M059J (cell line): Measurements from ENCODE around the gene BCAN. TPM values are rescaled to one million over a fixed set of nuclear protein-coding genes. Genes with fewer than 3 reads are reported as not detected.

Experiments
- DNase-seq: peaks from one replicate; pipeline ENCODE4 v3.0.0-alpha.2; 2012; ENCODE audit warnings: low read depth
- total RNA-seq: library from RNA; depleted of rRNA; stranded (reverse); fragments of >200 nt; shearing (Covaris generic); gene quantifications from 2 replicates; pipeline ENCODE4 v1.2.3, GENCODE V29; 2014

BCAN gene
- total RNA-seq, 1 experiment from 2014 or later, result not detected

DNA sequence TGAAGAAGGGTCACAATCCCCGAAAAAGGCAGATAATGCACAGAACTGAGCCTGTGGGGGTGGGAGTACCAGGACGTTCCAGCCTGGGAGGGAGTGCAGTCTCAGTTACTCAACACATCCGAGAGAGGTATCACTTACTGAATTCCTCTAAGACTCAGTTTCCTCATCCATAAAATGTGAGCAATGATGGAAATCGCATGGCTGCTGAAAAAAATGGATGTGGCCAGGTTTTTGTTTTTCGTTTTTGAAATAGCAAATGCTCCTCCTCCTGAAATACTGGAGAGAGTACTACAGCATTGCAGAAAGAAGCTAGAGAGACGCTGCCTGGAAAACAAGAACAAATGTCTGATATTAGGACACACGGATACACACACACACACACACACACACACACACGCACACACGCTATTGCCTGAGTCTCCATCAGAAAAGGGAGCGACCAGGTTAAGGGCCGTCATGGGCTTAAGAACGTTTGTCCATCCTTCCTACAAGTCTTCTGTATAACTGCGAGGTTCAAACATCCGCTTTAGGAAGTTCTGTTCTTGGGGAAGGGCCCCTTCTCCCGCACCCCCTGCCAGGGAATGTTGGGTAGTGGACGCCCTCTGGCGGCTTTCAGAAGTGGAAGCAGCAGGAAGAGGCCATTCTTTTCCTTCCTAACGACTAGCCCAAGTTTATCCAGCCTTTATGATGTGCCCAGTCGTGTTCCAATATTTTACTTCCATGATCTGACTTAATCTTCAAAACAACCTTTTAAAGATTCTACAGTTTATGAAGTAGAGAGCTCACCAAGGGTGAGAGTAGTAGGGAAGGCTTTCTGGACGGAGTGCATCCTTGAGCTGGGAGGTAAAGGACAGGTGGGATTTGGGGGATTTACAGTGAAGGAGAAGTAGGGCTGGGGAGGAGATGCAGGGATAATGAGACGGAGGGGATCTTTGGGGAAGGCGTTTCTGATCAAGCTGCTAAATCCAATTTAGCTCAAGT lies 36.0 kb downstream of the BCAN start:
- DNase-seq, result peak; percentile 76

DNA sequence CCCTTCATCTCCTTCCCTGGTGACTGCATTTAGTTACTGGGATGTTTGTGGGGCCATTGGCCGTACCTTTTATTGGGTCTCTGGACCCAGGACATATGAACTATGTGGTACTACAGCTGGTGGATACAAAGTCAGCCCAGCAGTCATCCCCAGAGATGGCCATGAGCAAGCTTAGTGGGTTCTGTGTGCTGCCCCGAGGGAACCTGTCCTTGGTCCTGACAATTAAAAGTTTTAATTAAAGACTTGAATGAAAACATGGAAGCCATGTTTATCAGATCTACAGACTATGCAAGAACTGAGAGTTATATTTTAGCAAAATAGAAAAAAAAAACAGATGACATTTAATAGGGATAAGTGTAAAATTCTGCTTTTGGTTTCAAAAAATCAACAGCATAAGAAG lies 38.1 kb downstream of the BCAN start:
- no peak for DNase-seq

DNA sequence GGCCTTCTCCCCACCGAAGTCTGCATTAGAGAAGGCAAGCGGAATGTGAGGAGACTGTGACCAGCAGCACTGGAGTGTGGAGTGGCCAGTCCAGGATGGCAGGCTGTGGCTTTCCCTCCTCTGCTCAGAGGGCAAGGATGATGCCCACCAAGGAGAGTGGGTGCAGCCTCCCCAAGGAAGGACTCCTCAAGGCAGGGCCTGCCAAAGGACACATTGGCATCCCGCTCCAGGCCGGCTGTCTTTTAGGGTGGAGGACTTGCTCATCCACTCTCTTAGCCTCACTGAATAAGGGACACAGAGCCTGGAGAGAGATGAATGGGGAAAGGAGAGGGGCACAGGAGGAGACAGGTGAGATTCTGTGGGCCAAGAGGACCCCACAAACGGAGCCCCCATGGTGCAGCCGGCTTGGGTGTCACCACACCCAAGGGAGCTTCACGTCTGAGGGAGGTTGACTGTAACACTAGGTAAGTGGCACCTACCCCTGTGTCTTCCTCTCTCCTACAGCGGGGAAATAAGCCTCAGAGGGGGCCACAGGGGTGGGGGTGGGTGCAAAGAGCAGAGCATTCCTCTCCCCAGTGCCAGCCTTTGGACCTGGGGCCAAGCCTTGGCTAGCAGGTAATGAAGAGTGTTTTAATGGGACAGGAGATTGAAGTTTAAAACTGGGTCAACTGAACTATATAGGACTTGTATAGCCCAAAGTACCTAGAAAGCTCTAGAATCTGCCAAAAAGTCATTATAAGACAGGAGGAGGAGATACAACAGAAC lies 39.5 kb downstream of the BCAN start:
- DNase-seq, result no peak

DNA sequence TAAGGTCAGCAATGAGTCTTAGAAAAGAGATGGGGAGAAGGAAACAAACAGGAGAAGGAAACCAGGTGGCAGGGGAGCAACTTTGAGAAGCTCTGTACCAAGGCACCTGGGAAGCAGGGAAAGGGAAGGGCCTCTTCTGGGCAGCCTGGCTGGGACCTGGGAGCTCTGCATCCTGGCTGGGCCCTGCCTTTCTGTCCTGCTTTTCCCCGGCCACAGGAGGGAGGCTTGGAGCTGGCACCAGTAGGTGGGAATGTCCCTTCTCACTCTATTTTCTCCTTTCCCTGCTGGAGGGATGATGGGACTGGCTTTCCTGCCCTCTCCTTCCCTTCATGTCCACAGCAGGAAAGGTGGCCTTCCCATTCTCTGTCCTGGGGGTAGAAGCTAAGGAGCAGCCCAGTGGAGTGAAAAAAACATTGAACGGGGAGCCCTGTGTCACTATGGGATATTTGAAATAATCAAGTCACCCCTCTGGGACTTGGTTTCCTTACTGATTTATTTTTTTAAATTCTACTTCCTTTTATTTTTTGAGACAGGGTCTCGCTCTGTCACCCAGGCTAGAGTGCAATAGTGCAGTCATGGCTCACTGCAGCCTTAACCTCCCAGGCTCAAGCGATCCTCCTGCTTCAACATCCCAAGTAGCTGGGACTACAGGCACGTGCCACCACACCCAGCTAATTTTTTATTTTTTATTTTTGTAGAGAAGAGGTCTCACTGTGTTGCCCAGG lies 40.4 kb downstream of the BCAN start:
- no peak for DNase-seq

DNA sequence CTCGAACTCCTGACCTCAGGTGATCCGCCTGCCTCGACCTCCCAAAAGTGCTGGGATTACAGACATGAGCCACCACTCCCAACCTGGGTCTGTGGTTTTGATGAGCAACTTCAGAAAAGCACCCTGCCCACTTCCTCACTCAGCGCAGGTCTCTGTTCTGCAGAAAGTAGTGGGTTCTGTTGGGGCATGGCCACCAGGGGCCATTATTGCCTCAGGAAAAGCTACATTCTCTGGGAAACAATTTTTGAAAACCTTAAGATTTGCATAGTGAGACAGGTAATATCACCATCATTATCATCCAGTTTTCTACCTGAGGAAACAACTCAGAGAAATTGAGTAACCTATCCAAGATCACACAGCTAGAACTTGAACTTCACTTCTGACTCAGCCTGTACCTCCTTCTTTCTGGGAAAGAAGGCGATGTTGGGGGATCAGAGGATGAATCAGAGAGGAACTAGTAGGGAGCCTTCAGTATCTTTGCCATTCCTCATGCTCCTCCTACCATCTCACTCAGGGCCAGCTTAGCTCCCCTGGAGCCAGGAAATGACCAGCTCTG lies 42.4 kb downstream of the BCAN start:
- peak; percentile 84 for DNase-seq

DNA sequence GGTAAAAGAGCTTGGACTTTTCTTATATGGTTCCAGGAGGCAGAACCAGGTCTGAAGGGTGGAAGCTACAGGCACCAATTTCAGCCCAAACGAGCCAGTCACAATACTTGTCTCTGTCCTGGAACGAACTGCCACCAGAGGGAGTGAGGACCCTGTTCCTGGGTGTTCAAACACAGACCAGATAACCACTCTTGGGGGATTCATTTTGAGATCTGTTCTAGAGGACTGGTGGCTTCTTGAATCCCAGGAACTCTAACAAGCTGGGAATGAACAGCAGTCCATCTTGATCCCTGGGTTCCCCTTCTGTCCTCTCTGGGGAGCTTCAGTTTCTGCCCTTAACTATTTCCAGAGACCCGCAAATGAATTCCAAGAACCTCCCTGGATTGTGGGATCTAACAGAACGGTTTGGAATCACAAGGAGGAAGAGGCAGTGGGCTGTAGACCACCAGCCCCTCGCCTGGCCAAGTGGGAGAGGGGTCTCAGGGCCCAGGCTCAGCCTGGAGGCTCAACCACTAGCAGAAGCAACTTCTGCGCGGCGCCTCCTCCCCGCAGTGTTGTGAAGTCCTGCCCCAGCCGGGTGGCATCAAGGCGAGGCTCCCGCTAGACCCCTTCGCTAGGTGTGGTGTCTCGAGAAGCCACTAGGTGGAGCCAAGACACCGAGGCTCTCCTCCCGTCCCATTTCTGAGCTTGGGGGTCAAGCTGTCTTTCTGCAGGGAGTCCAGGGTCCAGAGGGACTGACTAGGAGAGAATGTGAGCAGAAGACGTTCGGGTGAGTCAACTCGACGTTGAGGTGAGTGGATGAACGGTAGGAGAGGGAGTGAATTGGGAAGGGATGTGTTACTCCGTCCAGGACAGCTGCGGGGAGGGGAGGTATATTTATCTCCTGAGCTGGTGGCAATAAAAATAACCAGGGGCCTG lies 47.4 kb downstream of the BCAN start:
- DNase-seq, result peak; percentile 84

DNA sequence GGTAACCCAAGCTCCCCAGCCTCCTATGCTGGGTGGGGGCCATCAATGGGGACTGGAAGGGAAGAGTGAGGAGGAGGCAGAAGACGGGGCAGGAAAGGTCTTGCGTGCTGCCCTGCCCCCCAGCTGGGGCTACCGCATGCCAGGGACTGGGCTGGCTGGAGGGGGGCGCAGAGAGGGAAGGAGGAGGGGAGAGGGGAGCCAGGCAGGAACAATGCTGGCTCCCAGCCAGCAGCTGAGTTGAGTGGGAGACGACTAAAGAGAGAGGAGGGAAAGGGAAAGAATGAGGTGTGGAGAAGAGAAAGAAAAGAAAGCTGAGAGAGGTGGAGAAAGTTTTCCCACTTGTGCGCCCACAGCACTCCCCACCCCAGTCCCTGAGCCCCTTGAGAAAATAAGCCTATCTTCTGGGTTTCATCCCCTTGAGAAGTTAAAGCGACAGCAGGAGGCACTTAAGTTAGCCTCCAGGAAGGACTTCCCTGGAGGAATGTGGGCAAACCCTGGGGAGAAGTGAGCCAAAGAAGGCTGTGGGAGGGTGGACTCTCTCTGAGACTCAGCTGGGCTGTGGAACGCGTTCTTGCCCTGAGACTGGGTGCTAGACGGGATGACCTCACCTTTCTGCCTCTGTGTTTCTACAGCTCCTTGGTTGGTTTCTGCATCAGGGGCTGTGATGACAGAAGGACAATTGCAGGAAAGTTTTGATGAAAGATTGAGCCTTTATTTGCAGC lies 48.2 kb downstream of the BCAN start:
- no peak for DNase-seq

DNA sequence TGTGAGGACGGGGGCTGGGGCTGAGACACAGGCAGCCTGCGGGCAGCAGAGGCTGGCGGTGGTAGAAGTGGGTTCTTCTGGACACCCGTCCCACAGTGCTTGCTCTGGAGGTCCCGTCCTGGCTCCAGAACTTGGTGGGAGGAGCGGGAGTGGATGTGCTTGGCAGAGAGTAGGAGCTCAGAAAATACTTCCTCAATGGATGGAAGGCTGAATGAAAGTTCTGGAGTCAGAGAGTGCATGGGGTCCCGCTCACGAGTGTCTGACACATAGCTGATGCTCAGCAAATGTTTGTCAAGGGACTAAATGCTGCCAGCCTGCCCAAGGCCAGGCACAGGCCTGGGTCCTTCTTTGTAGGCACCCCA lies 48.7 kb downstream of the BCAN start:
- DNase-seq, result no peak

DNA sequence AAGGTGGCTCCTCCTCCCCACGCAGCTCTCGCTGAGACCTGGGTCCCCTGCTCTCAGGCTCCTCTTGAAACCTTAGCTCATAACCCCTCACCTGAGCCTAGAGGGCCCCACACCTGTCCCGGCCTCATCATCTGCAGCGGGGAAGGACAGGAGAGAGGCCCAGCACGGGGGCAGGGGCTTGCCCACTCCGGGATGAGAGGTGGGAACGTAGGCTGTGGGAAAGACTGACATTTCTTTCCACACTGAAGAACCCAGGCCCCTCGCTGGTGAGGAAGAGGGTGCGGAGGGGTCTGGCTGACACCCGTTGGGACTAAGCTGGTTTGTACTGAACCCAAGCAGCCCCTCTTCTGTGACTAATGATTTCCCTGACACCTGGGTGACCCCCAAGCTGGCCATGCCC lies 49.3 kb downstream of the BCAN start:
- no peak for DNase-seq

DNA sequence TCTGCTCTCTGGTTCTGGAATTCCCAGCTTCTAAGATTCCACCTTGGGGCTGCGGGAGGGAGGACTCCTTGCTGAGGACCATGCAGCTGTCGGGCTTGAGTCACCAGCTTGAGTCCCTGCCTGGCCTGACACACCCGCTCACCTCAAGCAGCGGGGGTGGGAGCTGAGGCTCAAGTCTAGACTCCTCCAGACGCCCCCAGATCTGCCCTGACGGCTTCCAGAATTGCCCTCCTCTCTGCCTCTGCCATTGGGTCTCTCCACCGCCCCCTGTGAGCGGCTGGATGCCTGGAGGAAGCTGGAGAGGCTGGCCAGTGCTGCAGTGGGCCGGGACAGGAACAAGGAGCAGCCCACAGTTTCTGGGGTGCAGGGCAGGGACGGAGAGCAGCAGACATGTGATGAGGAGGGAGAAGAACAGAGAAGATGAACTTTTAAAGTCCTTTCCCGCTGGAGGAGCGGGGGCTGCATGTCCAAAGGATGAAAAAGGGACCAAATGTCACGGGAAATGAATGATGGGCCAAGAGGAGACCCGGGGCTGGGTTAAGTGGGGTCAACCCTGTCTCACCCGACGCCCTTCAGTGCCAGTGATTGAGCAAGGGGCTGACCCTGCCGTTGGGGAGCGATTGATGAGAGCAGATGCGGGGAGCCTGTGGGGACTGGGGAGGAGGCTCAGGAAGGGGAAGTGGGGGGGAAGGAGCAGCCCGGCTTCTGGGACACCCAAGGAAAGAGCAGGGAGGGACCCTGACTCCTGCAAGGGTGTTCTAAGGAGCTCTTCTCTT lies 49.9 kb downstream of the BCAN start:
- peak; percentile 66 for DNase-seq

DNA sequence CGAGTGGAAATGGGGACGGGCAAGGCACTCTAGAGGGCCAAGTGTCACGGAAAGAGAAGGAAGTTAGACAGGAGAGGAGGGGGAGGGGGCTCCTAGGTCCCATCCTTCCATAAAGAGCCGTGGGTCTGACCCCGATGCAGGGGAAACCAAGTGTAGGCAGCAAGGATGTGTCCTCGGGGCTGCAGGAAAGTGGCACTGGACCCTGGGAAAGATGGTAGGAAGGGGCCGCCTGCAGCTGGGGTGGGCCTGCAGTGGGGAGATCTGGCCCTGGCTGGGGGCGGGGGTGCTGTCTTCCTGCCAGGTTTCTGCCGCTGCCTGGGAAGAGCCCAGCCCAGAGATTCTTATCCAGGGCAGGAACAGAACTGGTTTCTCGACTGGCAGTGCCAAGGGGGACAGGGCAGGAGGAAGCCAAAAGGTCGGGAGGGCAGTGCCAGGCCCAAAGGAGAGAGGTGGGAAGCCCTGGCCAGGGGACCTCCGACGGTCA lies 50.6 kb downstream of the BCAN start:
- DNase-seq, result no peak

DNA sequence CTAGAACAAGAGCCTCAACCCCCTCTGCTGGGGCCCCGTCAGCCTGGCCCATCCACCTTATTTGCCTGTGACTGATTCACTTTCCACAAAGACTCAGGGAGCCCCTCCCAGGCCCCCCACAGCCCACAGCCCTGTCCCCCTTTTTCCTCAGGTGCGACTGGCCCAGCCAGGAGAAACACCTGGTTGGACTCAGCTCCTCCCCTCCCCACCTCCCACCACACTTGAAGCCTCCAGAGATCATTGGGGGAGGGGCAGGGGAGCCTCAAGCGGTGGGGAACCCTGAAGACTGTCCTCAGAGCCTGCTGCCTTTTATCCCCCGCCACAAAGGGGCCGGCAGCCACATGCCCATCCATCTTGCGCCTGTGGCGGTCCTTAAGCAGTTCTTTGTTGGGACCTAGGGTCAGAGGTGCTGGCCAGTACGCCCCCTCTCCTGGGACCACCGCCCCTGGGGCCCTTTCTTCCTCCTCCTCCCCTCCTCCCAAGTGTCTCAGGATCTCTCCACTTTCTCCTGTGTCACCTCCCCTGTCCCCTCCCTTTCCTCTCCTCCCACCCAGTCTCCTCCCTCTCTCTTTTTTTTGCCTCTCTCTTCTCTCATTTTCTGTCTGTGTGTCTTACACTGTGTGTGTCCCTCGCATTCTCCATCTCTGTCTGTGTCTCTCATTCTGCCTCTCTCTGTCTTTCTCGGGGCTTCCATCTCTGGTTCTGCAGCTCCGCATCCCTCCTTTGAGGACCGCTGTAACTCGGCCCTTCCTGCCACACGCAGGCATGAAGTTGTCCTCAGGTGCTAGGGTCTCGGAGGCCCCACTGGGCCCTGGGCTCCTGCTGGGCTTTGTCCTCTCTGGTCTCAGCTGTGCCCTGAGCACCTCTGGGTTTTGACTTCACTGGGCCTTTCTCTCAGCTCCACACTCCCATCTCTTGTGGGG lies 51.3 kb downstream of the BCAN start:
- DNase-seq, result peak; percentile 46

DNA sequence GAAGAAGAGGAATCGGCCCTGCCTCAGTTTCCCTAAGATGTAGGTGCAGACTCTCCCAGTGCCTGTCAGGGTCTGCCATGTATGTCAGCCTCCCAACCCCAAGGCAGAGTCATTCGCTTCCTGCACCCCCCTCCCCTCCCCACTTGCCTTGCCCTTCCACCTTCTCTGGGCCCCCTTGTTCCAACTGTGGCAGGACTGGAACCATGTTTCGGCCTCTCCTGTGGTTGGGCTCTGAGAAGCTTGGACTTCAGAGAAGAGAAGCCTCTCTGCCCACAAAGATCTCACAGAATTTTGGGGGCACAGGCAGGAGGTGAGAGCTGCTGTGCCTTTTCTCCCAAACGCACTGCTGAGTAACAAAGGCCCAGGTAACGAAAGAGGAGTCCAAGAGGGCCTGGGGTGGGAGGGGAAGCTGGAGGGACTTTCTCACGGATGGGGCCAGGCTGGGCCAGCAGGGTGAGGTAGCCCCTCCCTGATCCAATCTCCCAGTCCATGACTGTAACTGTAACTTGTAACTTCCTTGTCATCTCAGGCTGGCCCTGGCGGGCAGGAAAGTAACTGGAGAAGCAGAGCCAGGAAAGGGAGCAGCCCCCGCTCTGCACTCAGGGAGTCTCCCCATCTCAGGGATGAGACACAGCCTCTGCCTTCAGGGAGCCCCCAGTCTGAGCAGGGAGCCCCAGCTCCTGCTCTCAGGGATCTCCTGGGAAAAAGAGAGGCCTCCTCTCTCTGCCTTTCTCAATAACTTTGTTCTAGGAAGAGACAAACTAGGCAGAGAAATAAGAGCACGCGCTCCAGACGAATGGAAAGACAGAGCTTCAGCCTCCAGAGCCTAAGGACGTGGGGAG lies 52.2 kb downstream of the BCAN start:
- DNase-seq, result peak; percentile 40

DNA sequence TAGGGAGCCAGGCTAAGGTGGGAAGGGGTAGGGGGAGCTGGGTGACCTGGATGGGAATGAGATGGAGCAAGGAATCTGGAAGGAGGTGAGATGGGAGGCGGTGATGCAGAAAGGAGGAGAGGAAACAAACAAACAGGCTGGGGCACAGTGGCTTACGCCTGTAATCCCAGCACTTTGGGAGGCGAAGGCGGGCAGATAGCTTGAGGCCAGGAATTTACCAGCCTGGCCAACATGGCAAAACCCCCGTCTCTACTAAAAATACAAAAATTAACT lies 52.7 kb downstream of the BCAN start:
- no peak for DNase-seq

DNA sequence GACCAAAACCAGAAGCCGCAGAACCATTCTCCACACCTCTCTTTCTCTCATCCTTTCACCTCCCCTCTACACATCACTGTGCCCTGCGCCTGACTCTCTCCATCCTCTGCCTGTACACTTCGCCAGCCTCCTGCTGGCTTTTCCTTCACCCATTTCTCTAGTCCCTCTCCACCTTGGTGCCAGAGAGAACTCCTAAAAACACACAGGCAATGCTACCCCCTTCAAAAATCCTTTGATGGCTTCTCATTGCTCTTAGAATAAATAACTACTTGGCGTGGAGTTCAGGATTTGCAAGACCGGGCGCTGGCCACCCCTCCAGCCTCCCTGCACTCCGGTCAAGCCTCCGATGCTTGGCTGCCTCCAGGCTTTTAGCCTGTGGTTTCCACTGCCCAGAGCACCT lies 54.8 kb downstream of the BCAN start:
- no peak for DNase-seq

DNA sequence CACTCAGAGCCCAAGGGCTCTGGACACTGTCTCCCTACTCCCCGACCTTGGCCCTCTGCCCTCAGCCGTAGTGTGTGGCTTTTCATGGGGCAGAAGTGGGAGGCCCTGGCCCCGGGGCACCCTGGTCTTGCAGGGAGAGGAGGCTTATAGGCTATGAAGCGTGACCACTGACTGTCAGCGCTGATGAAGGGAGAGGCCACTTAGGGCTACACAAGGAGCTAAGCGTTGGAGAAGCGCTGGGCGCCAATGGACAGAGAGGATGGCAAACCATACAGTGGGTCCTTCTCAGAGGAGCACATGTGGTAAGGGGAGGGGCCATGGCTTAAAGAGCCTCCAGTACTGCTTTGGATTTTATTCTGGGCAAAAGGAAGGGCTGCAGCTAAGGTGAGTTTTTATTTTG lies 55.6 kb downstream of the BCAN start:
- DNase-seq, result no peak

DNA sequence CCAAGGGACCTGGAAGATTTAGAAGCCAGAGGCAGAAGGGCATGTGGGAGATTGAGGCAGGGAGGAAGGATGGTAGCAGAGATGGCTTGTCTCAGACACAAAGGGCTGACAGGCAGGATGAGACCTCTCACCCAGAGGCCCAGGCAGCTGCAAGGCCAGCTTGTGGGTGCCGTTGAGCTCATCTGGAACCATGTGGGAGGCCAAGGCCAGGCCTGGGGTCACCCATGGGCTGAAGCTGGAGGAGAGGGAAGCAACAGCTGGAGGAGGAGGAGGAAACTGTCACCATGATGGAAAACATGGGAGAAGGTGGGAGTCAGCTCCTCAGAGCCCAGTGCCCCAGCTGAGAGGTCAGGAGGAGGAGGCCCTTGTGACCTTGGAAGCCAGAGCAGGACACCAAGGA lies 57.1 kb downstream of the BCAN start:
- no peak for DNase-seq
